ENCODE data around the gene NT5DC1.

Gene NT5DC1

GRCh38 chr6:116271149-116271708, 170.6 kb downstream of the NT5DC1 start:
- no peak for TF ChIP-seq CTCF (IDR thresholded peaks at IDR 0.05; ENCODE audit: low read depth, low read length, missing control alignments)
- no peak overlapping the region for H3K4me3 ChIP-seq (replicated peaks; ENCODE audit: low read depth, low read length)
- DNase-seq (ENCODE audit: extremely low read depth, low read depth) = no peak

GRCh38 chr6:116277124-116277523, 176.5 kb downstream of the NT5DC1 start:
- TF ChIP-seq CTCF (IDR thresholded peaks at IDR 0.05; ENCODE audit: low read depth, low read length, missing control alignments) = no peak
- peak overlapping the region; percentile 94 for H3K4me3 ChIP-seq (replicated peaks; ENCODE audit: low read depth, low read length)
- DNase-seq (ENCODE audit: extremely low read depth, low read depth) = no peak

GRCh38 chr6:116278481-116278829, 177.8 kb downstream of the NT5DC1 start:
- H3K4me3 ChIP-seq (replicated peaks; ENCODE audit: low read depth, low read length) = peak overlapping the region; percentile 94
- DNase-seq (ENCODE audit: extremely low read depth, low read depth) = no peak
- no peak for TF ChIP-seq CTCF (IDR thresholded peaks at IDR 0.05; ENCODE audit: low read depth, low read length, missing control alignments)

- TF ChIP-seq CTCF (IDR thresholded peaks at IDR 0.05; ENCODE audit: low read depth, low read length, missing control alignments) = no peak
- DNase-seq (ENCODE audit: extremely low read depth, low read depth) = no peak
- H3K4me3 ChIP-seq (replicated peaks; ENCODE audit: low read depth, low read length) = peak overlapping the region; percentile 94
These were observed 178.2 kb downstream of the NT5DC1 start for GRCh38 chr6:116278854-116279231.

- DNase-seq (ENCODE audit: extremely low read depth, low read depth) = peak; percentile 93
These were observed 178.8 kb downstream of the NT5DC1 start, which contains the start of gene TSPYL1 for GRCh38 chr6:116279232-116280160. TSPYL1 (minus strand) TSS chr6:116279930; CDS start chr6:116279830, 100 bp downstream.

More at GRCh38 chr6:116279232-116280160, 178.8 kb downstream of the NT5DC1 start, which contains the start of gene TSPYL1:
- peak within 1 kb of the TSS; percentile 94 for H3K4me3 ChIP-seq (replicated peaks; ENCODE audit: low read depth, low read length)
- TF ChIP-seq CTCF (IDR thresholded peaks at IDR 0.05; ENCODE audit: low read depth, low read length, missing control alignments) = no peak
